NT2/D1 (cell line): ENCODE results near the gene FSTL1.
A peak's percentile ranks its signal among the peaks of the same experiment; 100 is the strongest.

Experiments used
- DNase-seq: peaks from one replicate; pipeline ENCODE4 v3.0.0-alpha.2; 2011; ENCODE audit warnings: low read depth, low spot score
- H3K27me3 ChIP-seq: 2 replicates; pipeline ENCODE4 v1.6.0; 2011; ENCODE audit warnings: mild to moderate bottlenecking; ENCODE audit not compliant: insufficient read length, insufficient read depth
- H3K36me3 ChIP-seq: 2 replicates; pipeline ENCODE4 v1.6.1; 2011; ENCODE audit warnings: mild to moderate bottlenecking, low read length, mixed read lengths; ENCODE audit not compliant: insufficient read depth, insufficient read length
- H3K4me1 ChIP-seq: 2 replicates; pipeline ENCODE4 v1.5.1; 2011; ENCODE audit not compliant: insufficient read depth, insufficient read length
- H3K4me3 ChIP-seq: 2 replicates; pipeline ENCODE4 v1.5.1; 2011; ENCODE audit warnings: low read depth; ENCODE audit not compliant: insufficient read length
- H3K9ac ChIP-seq: 2 replicates; pipeline ENCODE4 v1.6.0; 2011; ENCODE audit warnings: low read depth; ENCODE audit not compliant: insufficient read length
- H3K9me3 ChIP-seq: 2 replicates; pipeline ENCODE4 v1.5.1; 2011; ENCODE audit warnings: mild to moderate bottlenecking, low read length; ENCODE audit not compliant: insufficient read depth
- SUZ12 ChIP-seq: IDR thresholded peaks from 2 replicates; pipeline ENCODE4 v1.6.1; 2011; ENCODE audit not compliant: insufficient read length, insufficient read depth; ENCODE audit errors: extremely low read depth
- YY1 ChIP-seq: IDR thresholded peaks from 2 replicates; pipeline ENCODE4 v1.6.1; 2011; ENCODE audit not compliant: insufficient read length, insufficient read depth
- ZNF274 ChIP-seq: IDR thresholded peaks from 2 replicates; pipeline ENCODE4 v1.6.1; 2011; ENCODE audit warnings: mild to moderate bottlenecking, low read depth, low read length

Gene FSTL1

GRCh38 chr3:120432150-120432860 lies 18.5 kb downstream of the FSTL1 start:
- Histone ChIP-seq H3K4me1 (no peaks in the 10 kb centered on the region), H3K4me3 (no peak overlapping the region), H3K9me3 (no peaks in the 10 kb centered on the region), H3K36me3 (peaks cover 88% of the 10 kb centered on the region), H3K27me3 (no peaks in the 10 kb centered on the region), H3K9ac (no peak overlapping the region)
- DNase-seq = peak; percentile 65
- TF ChIP-seq ZNF274 (no peak), YY1 (no peak), SUZ12 (no peak)

- Histone ChIP-seq H3K4me1 (no peaks in the 10 kb centered on the region), H3K9me3 (no peaks in the 10 kb centered on the region)
- DNase-seq = no peak
Measured at GRCh38 chr3:120429921-120430361, 20.9 kb downstream of the FSTL1 start.

GRCh38 chr3:120428924-120429323 lies 21.9 kb downstream of the FSTL1 start:
- no peak for DNase-seq
- no peaks in the 10 kb centered on the region for H3K4me1 ChIP-seq
- TF ChIP-seq ZNF274 (no peak), YY1 (no peak), SUZ12 (no peak)
- H3K4me3 ChIP-seq = no peak overlapping the region
- no peak overlapping the region for H3K9ac ChIP-seq
- peaks cover 93% of the 10 kb centered on the region for H3K36me3 ChIP-seq
- H3K27me3 ChIP-seq = no peaks in the 10 kb centered on the region
- H3K9me3 ChIP-seq = no peaks in the 10 kb centered on the region

More at GRCh38 chr3:120429921-120430361, 20.9 kb downstream of the FSTL1 start:
- no peak overlapping the region for H3K9ac ChIP-seq
- H3K4me3 ChIP-seq = no peak overlapping the region
- no peaks in the 10 kb centered on the region for H3K27me3 ChIP-seq
- H3K36me3 ChIP-seq = peaks cover 93% of the 10 kb centered on the region
- TF ChIP-seq YY1 = no peak
- no peak for TF ChIP-seq ZNF274
- TF ChIP-seq SUZ12 = no peak

GRCh38 chr3:120427201-120427600 lies 23.6 kb downstream of the FSTL1 start:
- no peaks in the 10 kb centered on the region for H3K27me3 ChIP-seq
- no peak overlapping the region for H3K4me3 ChIP-seq
- TF ChIP-seq SUZ12 (no peak), ZNF274 (no peak), YY1 (no peak)
- no peak for DNase-seq
- no peaks in the 10 kb centered on the region for H3K4me1 ChIP-seq
- H3K9me3 ChIP-seq = no peaks in the 10 kb centered on the region
- peaks cover 85% of the 10 kb centered on the region for H3K36me3 ChIP-seq
- H3K9ac ChIP-seq = no peak overlapping the region

- Histone ChIP-seq H3K9me3 (no peaks in the 10 kb centered on the region), H3K9ac (no peak overlapping the region), H3K27me3 (no peaks in the 10 kb centered on the region), H3K36me3 (peaks cover 81% of the 10 kb centered on the region), H3K4me1 (no peaks in the 10 kb centered on the region), H3K4me3 (no peak overlapping the region)
- TF ChIP-seq YY1 (no peak), ZNF274 (no peak), SUZ12 (no peak)
- no peak for DNase-seq
Measured at GRCh38 chr3:120425572-120426250, 25.1 kb downstream of the FSTL1 start.

- TF ChIP-seq SUZ12 = no peak
- TF ChIP-seq YY1 = no peak
- Histone ChIP-seq H3K36me3 (peaks cover 75% of the 10 kb centered on the region), H3K9ac (no peak overlapping the region), H3K4me1 (no peaks in the 10 kb centered on the region), H3K9me3 (no peaks in the 10 kb centered on the region), H3K27me3 (no peaks in the 10 kb centered on the region), H3K4me3 (no peak overlapping the region)
- DNase-seq = no peak
Measured at GRCh38 chr3:120424976-120425570, 25.7 kb downstream of the FSTL1 start.

GRCh38 chr3:120424506-120424905 lies 26.3 kb downstream of the FSTL1 start:
- H3K4me3 ChIP-seq = no peak overlapping the region

More at GRCh38 chr3:120424506-120424905, 26.3 kb downstream of the FSTL1 start:
- DNase-seq = no peak
- Histone ChIP-seq H3K36me3 (peaks cover 72% of the 10 kb centered on the region), H3K4me1 (no peaks in the 10 kb centered on the region), H3K9me3 (no peaks in the 10 kb centered on the region), H3K9ac (no peak overlapping the region), H3K27me3 (no peaks in the 10 kb centered on the region)
- no peak for TF ChIP-seq ZNF274
- TF ChIP-seq SUZ12 = no peak
- TF ChIP-seq YY1 = no peak
